Upper lobe of right lung (tissue), 1 donor: ENCODE data around the gene GAS2L1. TPM values are rescaled to one million over a fixed set of nuclear protein-coding genes. Genes with fewer than 3 reads are reported as not detected.
"Not testable (repeated sequence)": the region's sequence is repeated elsewhere in the genome, so short reads cannot be mapped to it uniquely, and the experiment has no call there.

Experiments
- ATAC-seq: fragments of 200-7000 bp; cut with Tn5 transposase; one replicate; pipeline ENCODE4 v1.9.1; 2020; ENCODE audit warnings: mild to moderate bottlenecking, moderate library complexity
- DNase-seq: peaks from one replicate; pipeline ENCODE4 v3.0.0-alpha.2; 2020
- H3K27ac ChIP-seq: fragments of 200-600 bp; one replicate; pipeline ENCODE4 v1.8.0; 2022
- H3K27me3 ChIP-seq: fragments of 200-600 bp; one replicate; pipeline ENCODE4 v1.8.0; 2022; ENCODE audit warnings: mild to moderate bottlenecking
- H3K36me3 ChIP-seq: fragments of 200-600 bp; one replicate; pipeline ENCODE4 v1.8.0; 2022
- H3K4me1 ChIP-seq: fragments of 200-600 bp; one replicate; pipeline ENCODE4 v1.8.0; 2022
- H3K4me3 ChIP-seq: fragments of 200-600 bp; one replicate; pipeline ENCODE4 v1.8.0; 2022; ENCODE audit warnings: mild to moderate bottlenecking
- H3K9me3 ChIP-seq: fragments of 200-600 bp; one replicate; pipeline ENCODE4 v1.8.0; 2022
- intact Hi-C: fragments of 100-400 bp; cut with DNase I; formaldehyde crosslinking; loops from one replicate; pipeline ENCODE4 v1.11.0; 2022
- total RNA-seq: library from RNA; stranded (reverse); fragmentation: NEBNext Ultra II Directional; extraction: Animal tissue kit (Norgen Biotek cat#: 25700); gene quantifications from one replicate; pipeline ENCODE4 v1.2.1, GENCODE V29; 2021
- TF ChIP-seq, protein P1 (sequence below): fragments of 200-600 bp; IDR thresholded peaks from one replicate; pipeline ENCODE4 v1.8.0; 2022; ENCODE audit warnings: antibody characterized with exemption
- donor health status: DM: no; HTN: yes; CAD: no; lungs with severe emphysema.

GAS2L1 gene
- total RNA-seq, 1 donor from 2014 or later, result 27.2 TPM

DNA sequence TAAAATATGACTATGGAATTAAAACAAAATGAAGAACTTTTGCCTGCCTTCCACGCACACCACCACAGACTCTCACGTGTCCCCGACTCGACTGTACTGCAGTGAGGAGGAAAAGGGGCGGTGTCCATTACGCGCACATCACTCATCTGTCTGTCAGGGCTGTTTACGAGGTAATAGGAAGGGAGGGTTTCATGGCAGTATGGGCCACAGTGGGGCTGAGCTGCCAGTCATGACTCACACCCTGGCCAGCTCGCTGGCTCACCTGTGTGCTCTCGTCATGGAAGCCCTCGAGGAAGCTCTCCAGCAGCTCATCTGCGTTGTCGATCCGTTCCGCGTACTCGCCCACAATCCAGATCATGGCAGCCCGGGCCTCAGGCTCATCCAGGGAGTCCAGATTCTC is 42.5 kb downstream of the GAS2L1 start:
- peaks cover 79% of the 10 kb centered on the region for H3K36me3 ChIP-seq
- H3K27ac ChIP-seq, result no peak overlapping the region
- no peaks in the 10 kb centered on the region for H3K27me3 ChIP-seq
- H3K9me3 ChIP-seq, result no peaks in the 10 kb centered on the region
- TF ChIP-seq, protein P1, sequence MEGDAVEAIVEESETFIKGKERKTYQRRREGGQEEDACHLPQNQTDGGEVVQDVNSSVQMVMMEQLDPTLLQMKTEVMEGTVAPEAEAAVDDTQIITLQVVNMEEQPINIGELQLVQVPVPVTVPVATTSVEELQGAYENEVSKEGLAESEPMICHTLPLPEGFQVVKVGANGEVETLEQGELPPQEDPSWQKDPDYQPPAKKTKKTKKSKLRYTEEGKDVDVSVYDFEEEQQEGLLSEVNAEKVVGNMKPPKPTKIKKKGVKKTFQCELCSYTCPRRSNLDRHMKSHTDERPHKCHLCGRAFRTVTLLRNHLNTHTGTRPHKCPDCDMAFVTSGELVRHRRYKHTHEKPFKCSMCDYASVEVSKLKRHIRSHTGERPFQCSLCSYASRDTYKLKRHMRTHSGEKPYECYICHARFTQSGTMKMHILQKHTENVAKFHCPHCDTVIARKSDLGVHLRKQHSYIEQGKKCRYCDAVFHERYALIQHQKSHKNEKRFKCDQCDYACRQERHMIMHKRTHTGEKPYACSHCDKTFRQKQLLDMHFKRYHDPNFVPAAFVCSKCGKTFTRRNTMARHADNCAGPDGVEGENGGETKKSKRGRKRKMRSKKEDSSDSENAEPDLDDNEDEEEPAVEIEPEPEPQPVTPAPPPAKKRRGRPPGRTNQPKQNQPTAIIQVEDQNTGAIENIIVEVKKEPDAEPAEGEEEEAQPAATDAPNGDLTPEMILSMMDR, result no peak
- no peak overlapping the region for H3K4me3 ChIP-seq
- no peak for DNase-seq
- no peaks in the 10 kb centered on the region for H3K4me1 ChIP-seq
- ATAC-seq, result no peak
- intact Hi-C loops, result no loop called here

DNA sequence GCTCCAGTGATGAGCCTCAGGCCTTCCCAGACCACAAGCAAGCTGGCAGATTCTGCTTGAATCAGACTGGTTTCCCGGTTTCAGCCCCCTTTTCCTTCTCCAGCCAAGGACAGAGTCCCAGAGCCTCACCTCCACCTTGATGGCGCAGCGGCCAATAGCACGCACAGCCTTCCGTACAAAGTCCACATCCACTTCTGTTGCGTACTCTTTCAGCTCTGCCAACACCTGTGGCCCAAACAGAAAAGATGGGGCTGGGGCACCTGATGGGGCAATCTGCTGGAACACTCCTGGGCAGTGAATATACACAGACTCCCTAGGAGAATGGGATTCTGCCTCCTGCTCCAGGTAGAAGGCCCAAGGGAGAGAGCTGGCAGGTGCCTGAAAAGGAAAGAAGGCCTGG is 44.6 kb downstream of the GAS2L1 start:
- Histone ChIP-seq H3K4me3 (no peak overlapping the region), H3K9me3 (no peaks in the 10 kb centered on the region), H3K27ac (no peak overlapping the region), H3K4me1 (no peaks in the 10 kb centered on the region), H3K36me3 (peaks cover 98% of the 10 kb centered on the region), H3K27me3 (no peaks in the 10 kb centered on the region)
- DNase-seq (no peak), ATAC-seq (no peak)
- TF ChIP-seq, protein P1, result no peak
- intact Hi-C loops, result no loop called here

DNA sequence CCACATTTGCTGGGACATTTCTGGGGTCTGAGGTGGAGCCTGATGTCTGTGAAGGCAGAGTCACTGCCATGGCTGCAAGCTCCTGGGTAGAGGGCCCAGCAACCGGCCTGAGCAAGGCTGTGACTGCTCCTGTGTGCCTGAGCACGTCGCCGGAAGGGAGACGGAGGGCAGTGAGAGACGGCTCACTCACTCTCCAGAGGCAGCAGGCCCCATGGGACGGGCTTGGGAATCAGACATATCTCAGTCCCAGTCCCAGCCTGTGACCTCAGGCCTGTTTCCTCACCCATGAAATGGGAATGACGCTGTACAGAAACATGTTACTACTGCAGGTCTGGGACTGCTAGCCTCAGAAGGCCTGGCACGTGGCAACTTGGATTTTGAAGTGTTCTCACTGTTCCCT is 45.4 kb downstream of the GAS2L1 start:
- ATAC-seq (no peak), DNase-seq (no peak)
- Histone ChIP-seq H3K9me3 (no peaks in the 10 kb centered on the region), H3K27ac (no peak overlapping the region), H3K4me3 (no peak overlapping the region), H3K4me1 (no peaks in the 10 kb centered on the region), H3K27me3 (no peaks in the 10 kb centered on the region), H3K36me3 (peaks cover 99% of the 10 kb centered on the region)
- TF ChIP-seq, protein P1, result no peak
- intact Hi-C loops, result no loop called here

DNA sequence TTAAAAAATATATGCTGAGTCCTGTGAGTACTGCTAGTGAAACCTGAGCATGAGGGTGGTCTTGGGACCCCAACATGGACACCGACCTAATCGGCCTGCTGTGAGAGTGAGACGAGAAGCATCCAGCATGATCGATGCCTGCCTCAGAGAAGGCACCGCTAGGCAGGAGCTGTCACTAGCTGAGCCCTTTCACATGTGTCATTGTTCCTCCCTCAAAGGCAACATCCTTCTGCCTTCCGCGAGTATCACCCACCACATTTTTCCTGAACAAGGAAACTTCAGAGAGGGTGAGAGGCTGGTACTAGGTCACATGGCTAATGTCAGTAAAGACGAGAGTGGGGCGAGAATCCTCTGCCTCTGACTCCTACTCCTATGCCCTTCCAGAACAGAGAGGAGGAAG is 46.3 kb downstream of the GAS2L1 start:
- TF ChIP-seq, protein P1, result no peak
- no peak for DNase-seq
- Histone ChIP-seq H3K4me1 (no peaks in the 10 kb centered on the region), H3K36me3 (peaks cover 99% of the 10 kb centered on the region), H3K27me3 (no peaks in the 10 kb centered on the region), H3K4me3 (no peak overlapping the region), H3K27ac (no peak overlapping the region), H3K9me3 (no peaks in the 10 kb centered on the region)
- intact Hi-C loops, result no loop called here
- ATAC-seq, result no peak

DNA sequence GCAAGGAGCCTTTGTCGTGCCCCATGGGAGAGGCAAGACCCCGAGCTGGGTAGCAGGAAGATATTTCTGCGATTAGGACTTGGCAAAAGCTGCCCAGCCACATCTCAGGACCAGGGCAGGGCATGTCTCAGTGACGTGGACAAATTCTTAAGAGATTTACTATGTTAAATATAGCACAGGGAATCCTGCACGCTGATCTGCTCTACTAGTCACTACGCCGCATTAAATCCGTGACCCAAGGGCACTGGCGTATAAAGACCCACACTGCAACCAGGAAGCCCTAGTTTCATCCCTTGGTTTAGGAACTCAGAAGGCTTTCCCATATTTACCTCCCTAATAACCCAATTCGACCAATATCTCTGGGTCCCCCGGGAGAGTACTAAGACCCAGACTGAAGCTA is 46.8 kb downstream of the GAS2L1 start:
- peaks cover 99% of the 10 kb centered on the region for H3K36me3 ChIP-seq
- no peak for DNase-seq
- intact Hi-C loops, result no loop called here
- no peaks in the 10 kb centered on the region for H3K9me3 ChIP-seq
- TF ChIP-seq, protein P1, result no peak
- no peaks in the 10 kb centered on the region for H3K27me3 ChIP-seq
- ATAC-seq, result no peak
- no peak overlapping the region for H3K27ac ChIP-seq
- no peaks in the 10 kb centered on the region for H3K4me1 ChIP-seq
- H3K4me3 ChIP-seq, result no peak overlapping the region

DNA sequence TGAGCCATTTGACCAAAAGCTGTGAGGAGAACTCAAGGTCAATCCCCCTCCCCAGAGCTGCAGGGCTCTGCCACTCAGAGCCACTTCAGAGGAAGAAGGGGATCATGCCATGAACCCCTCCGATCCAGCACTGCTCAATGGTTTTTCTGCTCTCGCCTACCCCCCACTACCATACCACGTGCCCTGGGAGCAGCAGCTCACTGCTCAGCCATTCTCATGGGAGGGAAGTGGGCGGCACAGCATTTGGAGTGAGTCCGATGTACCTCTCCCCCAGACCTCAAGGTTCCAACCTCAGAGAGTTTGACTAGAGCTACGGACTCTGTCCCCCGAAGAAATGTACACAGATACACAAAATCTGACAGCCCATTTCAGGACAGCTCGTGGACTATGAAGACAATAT is 47.4 kb downstream of the GAS2L1 start:
- intact Hi-C loops, result no loop called here
- Histone ChIP-seq H3K4me3 (no peak overlapping the region), H3K27me3 (no peaks in the 10 kb centered on the region), H3K9me3 (no peaks in the 10 kb centered on the region), H3K36me3 (peaks cover 99% of the 10 kb centered on the region), H3K27ac (no peak overlapping the region), H3K4me1 (no peaks in the 10 kb centered on the region)
- DNase-seq (no peak), ATAC-seq (no peak)
- TF ChIP-seq, protein P1, result no peak

DNA sequence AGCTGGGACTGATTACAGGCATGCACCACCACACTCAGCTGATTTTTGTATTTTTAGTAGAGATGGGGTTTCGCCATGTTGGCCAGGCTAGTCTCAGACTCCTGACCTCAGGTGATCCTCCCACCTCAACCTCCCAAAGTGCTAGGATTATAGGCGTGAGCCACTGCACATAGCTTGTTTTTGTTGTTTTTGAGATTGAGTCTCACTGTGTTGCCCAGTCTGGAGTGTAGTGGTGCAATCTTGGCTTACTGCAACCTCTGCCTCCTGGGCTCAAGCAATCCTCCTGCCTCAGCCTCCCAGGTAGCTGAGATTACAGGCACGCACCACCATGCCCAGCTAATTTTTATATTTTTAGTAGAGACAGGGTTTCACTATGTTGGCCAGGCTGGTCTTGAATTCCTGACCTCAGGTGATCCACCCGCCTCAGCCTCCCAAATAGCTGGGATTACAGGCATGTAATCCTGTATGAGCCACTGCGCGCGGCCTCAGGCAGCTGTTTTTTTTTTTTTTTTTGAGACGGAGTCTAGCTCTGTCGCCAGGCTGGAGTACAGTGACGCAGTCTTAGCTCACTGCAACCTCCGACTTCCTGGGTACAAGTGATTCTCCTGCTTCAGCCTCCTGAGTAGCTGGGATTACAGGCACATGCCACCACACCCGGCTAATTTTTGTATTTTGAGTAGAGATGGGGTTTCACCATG is 50.9 kb downstream of the GAS2L1 start:
- H3K9me3 ChIP-seq, H3K27me3 ChIP-seq, H3K4me1 ChIP-seq, intact Hi-C loops, ATAC-seq, DNase-seq, H3K27ac ChIP-seq, H3K4me3 ChIP-seq: not testable (repeated sequence)
- peaks cover 74% of the 10 kb centered on the region for H3K36me3 ChIP-seq
